Measurements from ENCODE around the gene C14orf132. TPM values are rescaled to one million over a fixed set of nuclear protein-coding genes. Genes with fewer than 3 reads are reported as not detected.
"Not testable (repeated sequence)": the region's sequence is repeated elsewhere in the genome, so short reads cannot be mapped to it uniquely, and the experiment has no call there.

The C14orf132 gene
- 0.37 and 2.6 TPM in 2 replicates for total RNA-seq (2014; rRNA removed; shearing (Covaris generic))

DNA sequence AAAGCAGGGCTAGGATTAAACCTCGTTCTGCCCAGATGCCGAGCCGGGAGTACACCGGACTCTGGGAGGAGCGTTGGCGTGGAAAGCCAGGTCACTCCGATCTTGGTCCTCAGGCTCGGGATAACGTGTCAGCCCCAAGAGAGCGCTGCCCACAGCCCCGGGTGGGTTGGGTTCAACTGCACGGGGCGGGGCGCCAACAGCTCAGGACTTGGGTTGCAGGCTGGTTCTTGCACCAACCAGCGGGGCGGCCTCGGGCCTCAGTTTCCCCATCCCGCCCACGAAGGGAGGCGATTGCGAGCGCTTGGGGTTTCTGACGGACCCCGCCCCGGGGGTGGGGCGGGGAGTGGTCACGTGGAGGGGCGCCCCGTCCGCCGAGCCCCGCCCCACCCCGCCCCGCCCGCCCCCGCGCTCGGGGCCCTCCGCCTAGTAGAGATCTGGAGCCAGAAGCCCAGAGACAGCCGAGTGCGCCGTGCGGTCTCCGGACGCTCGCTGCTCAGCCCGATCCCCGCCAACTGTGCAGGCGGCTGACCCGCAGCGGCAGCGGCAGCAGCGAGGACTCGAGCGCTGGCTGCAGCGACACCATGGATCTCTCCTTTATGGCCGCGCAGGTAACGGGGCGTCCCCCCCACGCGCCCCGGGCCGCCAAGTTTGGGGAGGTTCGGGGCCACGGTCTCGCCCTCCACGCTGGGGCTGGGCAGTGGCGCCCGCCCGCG is at the start of gene C14orf132:
TSS of gene C14orf132 (plus strand) at position 443 of the 713 bp plus-strand sequence. CDS start at position 582, 139 bp downstream.
- DNase-seq (ENCODE audit: low spot score): peak; percentile 79
- in situ Hi-C loops (cut with HindIII; ENCODE audit: low sequenced_read_pairs): no loop called here

DNA sequence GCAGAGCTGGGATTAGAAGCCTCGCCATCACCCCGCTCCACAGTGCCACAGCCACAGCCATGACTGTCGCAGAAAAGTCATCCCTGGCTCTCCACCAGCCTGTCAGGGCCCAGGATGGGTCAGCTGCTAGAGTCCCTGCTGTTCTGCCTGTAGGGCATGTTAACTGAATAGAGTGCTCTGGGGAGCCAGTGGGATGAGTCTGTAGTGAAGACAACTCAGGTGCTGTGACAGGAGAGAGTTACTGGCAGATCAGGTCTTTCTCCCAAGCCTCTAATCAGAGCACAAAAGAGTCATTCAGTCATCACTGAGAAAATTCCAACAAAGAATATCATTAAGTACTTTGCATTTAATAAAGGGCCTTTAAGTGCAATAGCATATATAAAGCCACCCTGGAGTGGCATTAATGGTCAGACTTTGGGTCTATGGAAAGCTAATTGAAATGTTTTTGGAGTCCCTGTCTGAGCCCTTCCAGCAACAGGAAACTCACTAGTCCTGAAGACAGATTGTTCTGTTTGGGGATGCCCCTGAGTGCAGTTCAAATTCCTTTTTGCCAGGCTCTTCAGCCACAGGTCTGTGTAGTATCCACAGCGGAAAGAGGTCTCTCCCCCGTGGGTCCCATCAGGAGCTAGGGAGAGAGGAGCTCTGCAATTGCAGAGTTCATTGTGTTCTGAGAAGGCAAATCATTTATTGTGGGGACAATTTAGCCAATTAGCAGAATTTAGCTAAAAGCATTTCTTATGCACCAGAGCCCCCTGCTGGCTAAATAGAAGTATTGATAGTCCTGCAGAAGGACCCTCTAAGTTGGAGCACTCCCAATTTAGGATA is 45.2 kb upstream of the C14orf132 start:
- peak; percentile 75 for DNase-seq (ENCODE audit: low spot score)
- in situ Hi-C loops (cut with HindIII; ENCODE audit: low sequenced_read_pairs): no loop called here

DNA sequence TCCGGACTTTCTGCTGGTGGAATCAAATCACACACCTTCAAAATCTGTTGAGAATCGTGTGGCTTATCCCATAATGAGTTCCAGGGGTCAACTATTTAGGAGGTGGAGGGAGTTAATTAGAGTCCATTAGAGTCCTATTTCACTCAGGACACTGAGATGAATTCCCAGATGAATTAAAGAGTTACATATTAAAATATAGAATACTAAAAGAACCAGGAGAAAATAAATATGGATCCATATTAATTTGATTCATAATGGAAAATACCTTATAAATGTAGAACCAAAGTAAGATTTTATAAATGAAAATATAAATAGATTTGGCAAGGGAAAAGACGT is 44.6 kb upstream of the C14orf132 start:
- in situ Hi-C loops (cut with HindIII; ENCODE audit: low sequenced_read_pairs): no loop called here
- DNase-seq (ENCODE audit: low spot score): no peak

DNA sequence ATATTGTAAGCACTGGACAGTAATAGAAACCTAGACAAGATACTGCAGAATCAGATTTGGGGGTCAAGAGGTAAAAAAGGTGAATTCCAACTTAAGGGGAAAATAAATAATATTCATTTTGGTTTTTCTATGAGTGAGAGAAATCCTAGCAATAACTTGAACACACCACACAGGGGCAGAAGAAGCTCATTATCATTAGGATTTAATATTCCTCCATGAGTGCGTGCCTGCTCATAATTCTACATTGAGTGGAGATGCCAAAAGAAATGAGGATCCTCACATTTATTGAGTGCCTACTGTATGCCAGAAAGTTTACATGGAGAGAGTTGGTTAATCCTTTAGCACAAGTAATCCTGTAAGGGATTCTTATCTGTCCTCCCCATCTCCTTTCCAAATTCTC is 40.5 kb upstream of the C14orf132 start:
- in situ Hi-C loops (cut with HindIII; ENCODE audit: low sequenced_read_pairs): no loop called here
- DNase-seq (ENCODE audit: low spot score): peak; percentile 68

DNA sequence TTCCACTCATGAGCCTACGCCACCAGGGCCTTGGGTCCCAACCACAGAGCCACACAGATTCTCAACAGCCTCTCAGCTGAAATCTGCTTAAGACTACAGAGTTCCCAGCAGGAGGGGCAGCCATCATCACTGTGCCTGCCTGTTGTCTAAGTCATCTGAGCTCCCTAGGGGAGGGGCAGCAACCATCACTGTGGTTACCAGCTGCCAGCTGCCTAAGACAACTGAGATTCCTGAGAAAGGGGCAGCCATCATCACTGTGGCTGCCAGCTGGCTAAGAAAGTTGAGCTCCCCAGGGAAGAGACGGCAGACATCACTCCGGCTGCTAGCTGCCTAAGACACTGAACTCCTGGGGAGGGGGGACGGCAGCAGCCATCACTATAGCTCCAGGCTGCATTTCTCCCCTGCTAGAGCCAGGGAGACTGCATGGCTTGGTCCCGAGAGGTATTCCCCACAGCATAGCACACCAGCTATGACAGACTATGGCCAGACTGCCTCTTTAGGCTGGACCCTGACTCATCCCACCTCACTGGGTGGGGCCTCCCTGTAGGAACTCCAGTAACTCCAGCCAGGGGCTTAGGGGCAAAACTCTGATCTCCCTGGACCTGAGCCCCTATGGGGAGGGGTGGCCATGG is 37.2 kb upstream of the C14orf132 start:
- in situ Hi-C loops (cut with HindIII; ENCODE audit: low sequenced_read_pairs): no loop called here
- DNase-seq (ENCODE audit: low spot score): no peak

DNA sequence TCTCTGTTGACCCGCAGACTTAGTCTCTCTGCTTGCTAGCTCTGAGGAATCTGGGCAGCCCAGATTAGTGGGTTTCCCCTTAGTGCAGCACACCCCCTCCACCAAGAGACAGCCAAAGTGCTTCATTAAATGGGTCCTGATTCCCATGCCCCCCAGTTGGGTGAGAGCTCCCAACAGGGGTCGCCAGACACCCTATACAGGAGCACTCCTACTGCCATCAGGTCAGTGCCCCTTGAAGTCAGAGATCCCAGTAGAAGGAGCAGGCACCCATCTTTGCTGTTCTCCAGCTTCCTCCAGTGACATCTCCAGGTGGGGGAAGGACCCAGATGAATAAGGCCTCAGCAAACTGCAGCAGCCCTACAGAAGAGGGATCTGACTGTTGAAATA is 36.7 kb upstream of the C14orf132 start:
- in situ Hi-C loops (cut with HindIII; ENCODE audit: low sequenced_read_pairs): no loop called here

DNA sequence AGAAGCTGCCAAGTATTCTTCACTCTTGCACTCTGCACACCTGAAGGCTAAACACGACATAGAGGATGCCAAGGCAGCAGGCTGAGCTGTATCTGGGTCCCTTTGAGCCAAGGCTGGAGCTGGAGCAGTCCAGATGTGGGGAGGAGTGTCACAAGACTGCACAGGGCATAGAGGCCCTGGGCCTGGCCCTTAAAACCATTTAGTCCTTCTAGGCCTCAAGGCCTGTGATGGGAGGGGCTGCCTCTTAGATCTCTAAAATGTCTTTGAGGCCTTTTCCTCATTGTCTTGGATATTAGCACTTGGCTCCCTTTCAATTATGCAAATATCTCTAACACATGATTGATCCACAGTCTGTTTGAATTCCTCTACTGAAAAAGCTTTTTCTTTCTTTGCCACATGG is 28.0 kb upstream of the C14orf132 start:
- in situ Hi-C loops (cut with HindIII; ENCODE audit: low sequenced_read_pairs): no loop called here
- no peak for DNase-seq (ENCODE audit: low spot score)

More for the DNA sequence above, 36.7 kb upstream of the C14orf132 start:
- no peak for DNase-seq (ENCODE audit: low spot score)

DNA sequence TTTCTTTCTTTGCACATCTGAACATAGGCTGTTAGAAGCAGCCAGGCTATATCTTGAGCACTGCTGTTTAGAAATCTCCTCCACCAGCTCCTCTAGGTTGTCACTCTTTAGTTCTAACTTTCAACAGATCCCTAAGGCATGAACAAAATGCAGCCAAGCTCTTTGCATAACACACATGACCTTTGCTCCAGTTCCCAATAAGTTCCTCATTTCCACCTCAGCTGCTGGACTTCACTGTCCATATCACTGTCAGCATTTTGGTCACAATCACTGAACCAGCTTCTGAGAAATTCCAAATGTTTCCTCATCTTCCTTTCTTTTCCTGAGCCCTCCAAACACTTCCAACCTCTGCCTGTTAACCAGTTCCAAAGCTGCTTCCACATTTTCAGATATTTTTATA is 27.6 kb upstream of the C14orf132 start:
- no peak for DNase-seq (ENCODE audit: low spot score)
- in situ Hi-C loops (cut with HindIII; ENCODE audit: low sequenced_read_pairs): no loop called here

DNA sequence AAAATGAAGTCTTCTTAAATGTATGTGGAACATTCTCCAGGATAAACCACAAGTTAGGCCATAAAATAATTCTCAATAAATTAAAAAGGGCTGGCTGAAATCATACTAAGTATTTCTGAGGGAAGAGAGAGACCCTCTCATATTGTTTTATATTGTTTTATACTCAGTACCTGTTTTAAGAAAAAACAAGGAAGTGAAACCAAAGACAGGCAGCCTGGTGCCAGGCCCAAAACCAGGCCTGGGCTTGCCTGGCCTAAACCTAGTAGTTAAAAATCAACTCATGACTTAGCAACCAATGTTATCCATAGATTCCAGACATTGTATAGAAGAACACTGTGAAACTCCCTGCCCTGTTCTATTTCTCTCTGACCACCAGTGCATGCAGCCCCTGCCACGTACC is 26.4 kb upstream of the C14orf132 start:
- DNase-seq (ENCODE audit: low spot score); in situ Hi-C loops (cut with HindIII; ENCODE audit: low sequenced_read_pairs): not testable (repeated sequence)

DNA sequence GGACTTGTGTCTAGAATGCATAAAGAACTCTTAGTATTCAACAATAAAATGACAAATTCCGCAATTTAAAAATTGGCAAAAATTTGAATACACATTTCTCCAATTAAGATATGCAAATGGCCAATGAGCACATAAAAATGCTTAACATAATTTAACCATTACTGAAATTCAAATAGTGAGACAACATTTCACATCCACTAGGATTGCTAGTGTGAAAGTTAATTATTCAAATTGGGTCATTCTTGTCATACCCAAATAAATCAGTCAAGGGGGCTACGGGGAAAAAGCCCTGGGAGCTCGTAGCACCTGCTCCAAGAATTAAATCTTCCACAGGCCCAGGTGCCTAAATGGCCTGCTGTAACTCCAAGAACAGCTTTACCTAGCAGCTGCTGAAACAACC is 25.0 kb upstream of the C14orf132 start:
- no peak for DNase-seq (ENCODE audit: low spot score)
- in situ Hi-C loops (cut with HindIII; ENCODE audit: low sequenced_read_pairs): no loop called here

DNA sequence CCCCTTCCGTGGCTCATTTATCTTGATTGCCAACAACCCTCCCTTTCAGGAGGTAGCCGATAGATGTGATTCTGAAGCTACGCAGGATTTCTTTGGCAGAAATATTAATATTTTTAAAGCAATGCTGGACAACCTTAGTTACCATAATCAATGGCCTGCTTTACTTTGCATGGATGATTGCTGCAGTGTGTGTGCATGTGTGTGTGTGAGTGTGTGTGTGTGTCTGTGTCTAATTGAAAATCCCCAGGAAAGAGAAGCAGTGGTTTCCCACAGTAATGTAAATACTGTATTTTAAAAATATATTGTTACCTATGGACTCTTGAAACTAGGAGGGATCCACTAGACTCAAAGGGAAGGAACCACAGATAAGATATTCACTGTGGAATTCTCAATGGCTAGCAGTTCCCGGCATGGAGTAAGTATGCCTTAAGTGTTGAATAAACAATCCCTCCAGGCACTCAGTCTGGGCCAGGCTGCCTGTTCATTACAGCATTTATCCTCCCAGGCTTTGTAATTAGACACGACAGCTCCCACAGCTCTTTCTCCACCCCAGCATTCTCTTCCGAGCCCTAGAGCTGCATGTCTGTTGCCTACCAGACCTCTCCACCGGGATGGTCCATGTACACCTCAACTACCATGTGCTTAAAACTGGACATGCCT is 22.5 kb upstream of the C14orf132 start:
- peak; percentile 57 for DNase-seq (ENCODE audit: low spot score)
- in situ Hi-C loops (cut with HindIII; ENCODE audit: low sequenced_read_pairs): no loop called here

DNA sequence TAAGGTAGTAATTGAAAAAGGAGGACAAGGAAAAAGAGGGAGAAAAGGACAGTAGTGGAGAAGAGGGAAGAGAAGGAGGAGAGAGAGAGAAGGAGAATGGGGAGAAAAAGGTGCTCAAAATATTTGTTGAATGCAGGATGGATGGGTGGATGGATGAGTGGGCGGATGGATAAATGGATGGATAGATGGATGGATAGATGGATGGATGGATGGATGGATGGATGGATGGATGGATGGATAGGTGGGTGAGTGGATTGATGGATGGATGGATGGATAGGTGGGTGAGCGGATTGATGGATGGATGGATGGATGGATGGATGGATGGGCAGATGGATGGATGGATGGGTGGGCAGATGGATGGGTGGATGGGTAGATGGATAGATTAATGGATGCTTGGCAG is 21.3 kb upstream of the C14orf132 start:
- no peak for DNase-seq (ENCODE audit: low spot score)
- in situ Hi-C loops (cut with HindIII; ENCODE audit: low sequenced_read_pairs): no loop called here

DNA sequence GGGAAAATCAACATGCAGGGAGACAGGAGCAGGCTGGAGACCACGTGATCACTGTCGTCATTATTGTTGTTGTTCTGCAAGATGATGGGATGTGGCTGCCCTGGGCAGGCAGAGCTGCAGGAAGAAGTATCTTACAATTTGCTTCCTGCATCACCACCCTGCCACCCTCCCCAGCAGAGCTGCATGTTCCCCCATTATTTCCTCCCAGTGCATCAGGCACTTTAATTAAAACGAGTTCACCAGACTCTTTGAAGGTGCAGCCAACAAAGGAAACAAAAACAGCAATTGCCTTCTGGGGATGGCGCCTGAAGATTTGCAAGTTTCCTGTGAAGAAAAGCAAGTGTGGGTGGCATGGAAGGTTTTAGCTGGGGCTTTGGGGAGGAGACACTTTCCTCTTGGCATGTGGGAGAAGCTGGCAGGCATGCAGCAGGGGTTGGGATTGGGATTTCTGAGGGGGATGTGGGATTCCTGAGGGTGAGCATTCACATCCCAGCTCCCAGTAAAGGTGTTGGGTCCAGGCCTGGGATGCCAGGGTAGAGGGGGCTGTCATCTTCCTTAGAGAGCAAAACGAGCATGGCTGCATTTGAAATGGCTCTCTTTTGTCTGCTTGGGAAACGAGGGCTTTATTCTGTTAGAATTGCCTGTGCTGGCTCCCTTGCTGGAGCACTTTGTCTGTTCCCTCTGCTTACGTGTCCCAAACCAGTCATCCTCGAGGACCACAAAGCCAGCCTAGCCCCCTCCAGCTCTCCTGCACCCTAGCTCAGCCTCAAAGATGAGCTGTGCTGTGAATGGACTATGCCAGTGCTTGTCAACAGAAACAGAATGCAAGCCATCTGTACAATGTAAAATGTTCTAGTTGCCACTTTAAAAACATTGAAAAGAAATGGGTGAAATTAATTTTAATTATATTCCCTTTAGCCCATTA is 11.5 kb upstream of the C14orf132 start:
- DNase-seq (ENCODE audit: low spot score): no peak
- in situ Hi-C loops (cut with HindIII; ENCODE audit: low sequenced_read_pairs): no loop called here

DNA sequence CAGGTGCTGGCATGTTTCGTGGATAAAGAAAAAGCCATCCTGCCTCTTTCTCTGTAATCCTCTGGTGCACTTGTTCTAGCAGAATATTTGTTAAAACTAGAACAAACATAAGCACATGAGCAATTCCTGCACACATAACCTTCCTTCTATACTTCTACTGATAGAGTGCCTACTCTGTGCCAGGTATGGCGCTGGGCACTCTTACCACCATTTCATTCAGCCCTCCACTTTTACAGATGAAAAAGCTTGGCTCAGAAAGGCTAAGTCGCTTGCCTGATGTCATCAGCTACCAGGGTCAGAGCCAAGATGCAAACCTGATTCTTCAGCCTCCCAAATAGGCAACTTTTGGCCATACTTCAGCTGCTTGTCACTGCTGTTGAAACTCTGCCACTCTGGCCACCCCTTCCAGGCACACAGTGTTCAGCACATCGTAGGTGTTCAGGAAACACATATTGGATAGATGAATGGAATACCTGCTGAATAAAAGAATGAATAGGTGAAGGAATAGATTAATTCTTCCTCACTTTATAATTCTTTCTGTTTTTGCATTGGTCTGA is 10.0 kb upstream of the C14orf132 start:
- no peak for DNase-seq (ENCODE audit: low spot score)
- in situ Hi-C loops (cut with HindIII; ENCODE audit: low sequenced_read_pairs): no loop called here

DNA sequence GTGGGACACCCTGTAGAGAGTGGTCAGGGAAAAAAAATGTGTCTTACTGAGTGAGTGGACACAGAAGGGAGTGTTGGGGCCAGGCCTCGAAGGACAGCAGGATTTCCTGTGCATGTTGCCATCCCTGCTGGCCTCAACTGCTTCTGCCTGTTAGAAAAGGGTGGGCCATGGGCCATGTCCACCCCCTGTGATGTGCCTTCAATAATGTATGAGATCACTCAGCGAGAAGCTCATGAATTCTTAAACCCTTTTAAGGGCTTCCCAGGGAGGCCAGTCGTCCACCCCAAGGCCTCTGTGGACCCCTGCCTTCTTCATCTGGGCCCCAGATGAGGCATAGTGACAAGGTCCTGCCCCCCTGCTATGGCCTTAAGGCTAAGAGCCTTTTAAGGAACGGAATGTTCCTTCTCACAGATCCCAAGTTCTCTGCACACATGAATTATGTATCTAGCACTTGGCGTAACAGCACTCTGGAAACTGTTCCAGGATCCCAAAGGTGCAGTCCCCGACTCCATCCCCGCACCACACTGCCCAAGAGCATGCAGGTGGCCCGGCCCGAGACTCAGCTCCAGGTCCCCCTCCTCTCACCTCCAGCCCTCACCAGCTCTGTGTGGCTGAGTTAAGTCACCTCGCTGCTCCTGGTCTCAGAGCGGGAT is 8.9 kb upstream of the C14orf132 start:
- DNase-seq (ENCODE audit: low spot score): no peak
- in situ Hi-C loops (cut with HindIII; ENCODE audit: low sequenced_read_pairs): no loop called here

DNA sequence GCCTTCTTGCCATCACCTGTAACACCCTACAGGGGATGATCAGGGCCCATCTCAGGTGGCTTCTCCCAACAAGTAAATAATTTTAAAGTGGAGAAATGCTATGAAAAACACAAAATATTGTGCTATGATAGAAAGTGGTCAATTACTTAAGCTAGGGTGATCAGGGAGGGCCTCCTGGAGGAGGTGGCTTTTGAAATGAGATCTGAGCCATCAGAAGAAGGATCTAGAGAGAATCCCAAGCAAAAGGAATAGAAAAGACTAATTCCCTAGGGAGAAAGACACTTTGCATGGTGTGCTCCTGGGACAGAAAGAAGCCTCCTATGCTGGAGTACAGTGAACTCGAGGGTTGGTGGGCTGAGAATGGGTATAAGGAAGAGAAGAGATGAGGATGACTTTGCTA is 7.5 kb upstream of the C14orf132 start:
- DNase-seq (ENCODE audit: low spot score): no peak
- in situ Hi-C loops (cut with HindIII; ENCODE audit: low sequenced_read_pairs): no loop called here

DNA sequence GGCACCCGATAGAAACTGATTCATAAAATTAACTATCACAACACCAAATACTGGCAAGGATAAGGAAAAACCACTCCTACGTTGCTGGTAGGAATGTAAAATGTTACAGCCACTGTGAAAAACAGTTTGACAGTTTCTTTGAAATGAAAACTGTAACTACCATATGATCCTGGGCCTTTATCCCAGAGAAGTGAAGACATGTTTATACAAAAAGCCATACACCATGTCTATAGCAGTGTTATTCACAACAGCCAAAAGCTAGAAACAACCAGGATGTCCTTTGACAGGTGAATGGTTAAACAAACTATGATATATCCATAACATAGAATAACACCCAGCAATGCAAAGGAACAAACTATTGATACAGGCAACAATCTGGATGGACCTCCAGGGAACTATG is 3.7 kb upstream of the C14orf132 start:
- in situ Hi-C loops (cut with HindIII; ENCODE audit: low sequenced_read_pairs): no loop called here
- no peak for DNase-seq (ENCODE audit: low spot score)
